Esophagus (tissue), 2 donors: Measurements from ENCODE around the gene CHN2. TPM values are rescaled to one million over a fixed set of nuclear protein-coding genes. Genes with fewer than 3 reads are reported as not detected.

ENCODE experiments used
- H3K27ac ChIP-seq, 2 donors: one replicate each; pipeline ENCODE4 v1.5.1; 2013; ENCODE audit warnings: low read depth in 2 of 2, mild to moderate bottlenecking in 2 of 2, inconsistent platforms in 1 of 2, low read length in 1 of 2, moderate library complexity in 1 of 2
- H3K27me3 ChIP-seq, 2 donors: one replicate each; pipeline ENCODE4 v1.6.1; 2013; ENCODE audit warnings: low read length in 2 of 2, control low read depth in 1 of 2, mild to moderate bottlenecking in 1 of 2; ENCODE audit not compliant: insufficient read depth in 2 of 2, control insufficient read depth in 1 of 2
- H3K36me3 ChIP-seq, 2 donors: one replicate each; pipeline ENCODE4 v1.6.1; 2013; ENCODE audit warnings: low read length in 1 of 2; ENCODE audit not compliant: control insufficient read depth in 2 of 2, insufficient read depth in 2 of 2
- H3K4me1 ChIP-seq, 2 donors: one replicate each; pipeline ENCODE4 v1.6.1; 2013; ENCODE audit warnings: low read length in 1 of 2; ENCODE audit not compliant: control insufficient read depth in 2 of 2, insufficient read depth in 2 of 2
- H3K4me3 ChIP-seq, 2 donors: one replicate each; pipeline ENCODE4 v1.5.1; 2013; ENCODE audit warnings: low read length in 2 of 2, mild to moderate bottlenecking in 2 of 2, low read depth in 1 of 2, moderate library complexity in 1 of 2
- H3K9me3 ChIP-seq, 2 donors: one replicate each; pipeline ENCODE4 v1.6.1; 2013; ENCODE audit warnings: mild to moderate bottlenecking in 2 of 2, low read depth in 1 of 2, low read length in 1 of 2, moderate library complexity in 1 of 2; ENCODE audit not compliant: control insufficient read depth in 2 of 2, insufficient read depth in 1 of 2
- whole genome bisulfite sequencing, 2 donors: extraction: QIAGEN DNeasy Blood & Tissue Kit; methylation state at CpG; one replicate each; pipeline ENCODE4 v1.1.7; 2013; 5-methylcytosine and 5-hydroxymethylcytosine counted together
- polyA plus RNA-seq, 2 donors: library from polyadenylated mRNA; stranded (reverse); fragments of 200-250 nt; gene quantifications; one replicate each; pipeline ENCODE4 v1.2.3, GENCODE V29; 2013
- donor health status: healthy with polysubstance abuse.
- donor health status: Bipolar disorder and iron deficiency.

The CHN2 gene
- polyA plus RNA-seq, 2 donors: 0.92 to 1.5 TPM

- H3K4me1 ChIP-seq: no peaks in the 10 kb centered on the region
- H3K27ac ChIP-seq: no peak overlapping the region
- H3K36me3 ChIP-seq: no peaks in the 10 kb centered on the region
- no peak overlapping the region for H3K4me3 ChIP-seq
- no peaks in the 10 kb centered on the region for H3K27me3 ChIP-seq
- WGBS, 2 donors: 89 to 93% methylated on average over 13 of the region's 13 CpGs
- H3K9me3 ChIP-seq: no peaks in the 10 kb centered on the region
Measured at GRCh38 chr7:29486191-29486700, 291.7 kb downstream of the CHN2 start.

DNA sequence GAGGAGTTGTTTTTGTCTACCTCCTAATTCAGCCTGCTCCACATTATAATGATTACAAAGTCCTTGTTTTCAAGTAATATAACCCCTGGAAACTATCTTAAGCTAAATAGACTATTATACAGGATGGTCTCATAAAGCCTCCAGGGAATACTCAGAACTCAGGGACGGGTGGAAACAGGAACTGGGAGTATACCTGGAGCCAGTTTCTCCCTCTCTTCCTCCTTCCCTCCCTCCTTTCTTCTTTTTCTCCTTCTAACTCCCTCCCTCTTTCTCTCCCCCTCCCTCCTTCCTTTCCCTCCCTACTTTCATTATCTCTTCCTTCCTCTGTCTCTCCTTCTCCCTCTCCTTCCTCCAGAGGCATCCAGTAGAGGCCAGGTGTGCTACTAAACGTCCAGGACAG, 292.8 kb downstream of the CHN2 start:
- Histone ChIP-seq H3K36me3 (no peaks in the 10 kb centered on the region), H3K9me3 (no peaks in the 10 kb centered on the region), H3K27me3 (no peaks in the 10 kb centered on the region), H3K4me3 (no peak overlapping the region), H3K27ac (no peak overlapping the region), H3K4me1 (no peaks in the 10 kb centered on the region)
- 21 to 38% methylated on average over 2 of the region's 2 CpGs for WGBS, 2 donors

GRCh38 chr7:29488203-29488970, 293.8 kb downstream of the CHN2 start:
- H3K4me3 ChIP-seq: no peak overlapping the region
- no peaks in the 10 kb centered on the region for H3K27me3 ChIP-seq
- no peak overlapping the region for H3K27ac ChIP-seq
- no peaks in the 10 kb centered on the region for H3K36me3 ChIP-seq
- no peaks in the 10 kb centered on the region for H3K9me3 ChIP-seq
- H3K4me1 ChIP-seq: no peaks in the 10 kb centered on the region
- 59 to 68% methylated on average over 8 of the region's 8 CpGs for WGBS, 2 donors

DNA sequence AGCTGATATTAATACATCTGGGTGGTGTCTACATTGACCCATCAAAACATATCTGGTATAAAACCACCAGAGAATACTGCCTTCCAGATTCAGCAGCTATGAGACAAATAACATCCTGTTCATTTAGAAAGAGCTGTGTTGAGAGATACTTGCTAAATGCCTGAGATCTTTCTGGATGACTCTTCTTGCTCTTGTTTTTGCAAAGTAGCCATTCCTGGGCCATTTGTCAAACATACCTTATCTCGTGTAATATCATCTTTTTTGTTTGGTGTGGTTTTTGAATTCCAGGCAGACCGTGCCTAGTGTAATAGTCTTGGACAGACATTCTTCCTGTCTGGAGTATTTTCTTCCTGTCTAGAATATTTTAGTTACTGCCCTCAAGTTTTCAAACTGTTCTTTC, 294.4 kb downstream of the CHN2 start:
- Histone ChIP-seq H3K27ac (no peak overlapping the region), H3K9me3 (no peaks in the 10 kb centered on the region), H3K4me3 (no peak overlapping the region), H3K27me3 (no peaks in the 10 kb centered on the region), H3K4me1 (no peaks in the 10 kb centered on the region), H3K36me3 (no peaks in the 10 kb centered on the region)
- WGBS, 2 donors: 36 to 37% methylated on average over 2 of the region's 2 CpGs

DNA sequence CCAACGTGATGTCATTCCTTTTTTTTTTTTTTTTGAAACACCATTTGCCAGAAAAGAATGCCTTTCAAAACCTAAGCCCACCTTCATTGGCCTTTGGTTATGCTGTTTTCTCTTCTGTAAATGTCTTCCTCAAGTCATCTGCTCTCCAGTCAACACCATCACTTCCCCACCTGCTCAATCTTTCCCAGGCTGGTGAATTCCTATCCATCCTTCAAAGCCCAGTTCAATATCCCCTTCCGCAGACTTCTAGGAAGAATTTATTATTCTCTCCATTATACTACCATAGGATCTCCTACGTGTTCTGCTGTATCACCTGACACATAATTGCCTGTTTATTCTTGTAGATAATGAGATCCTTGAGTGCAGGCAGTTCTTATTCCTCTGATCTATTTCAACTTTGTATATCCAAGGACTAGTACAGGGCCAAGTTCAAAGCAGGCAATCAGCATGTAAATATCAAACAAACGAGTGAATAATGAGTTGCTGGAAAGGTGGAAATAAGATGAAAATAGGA, 295.6 kb downstream of the CHN2 start:
- no peaks in the 10 kb centered on the region for H3K9me3 ChIP-seq
- no peaks in the 10 kb centered on the region for H3K27me3 ChIP-seq
- 77 to 78% methylated on average over 4 of the region's 4 CpGs for WGBS, 2 donors
- H3K4me3 ChIP-seq: no peak overlapping the region
- H3K36me3 ChIP-seq: no peaks in the 10 kb centered on the region
- H3K4me1 ChIP-seq: no peaks in the 10 kb centered on the region
- no peak overlapping the region for H3K27ac ChIP-seq

DNA sequence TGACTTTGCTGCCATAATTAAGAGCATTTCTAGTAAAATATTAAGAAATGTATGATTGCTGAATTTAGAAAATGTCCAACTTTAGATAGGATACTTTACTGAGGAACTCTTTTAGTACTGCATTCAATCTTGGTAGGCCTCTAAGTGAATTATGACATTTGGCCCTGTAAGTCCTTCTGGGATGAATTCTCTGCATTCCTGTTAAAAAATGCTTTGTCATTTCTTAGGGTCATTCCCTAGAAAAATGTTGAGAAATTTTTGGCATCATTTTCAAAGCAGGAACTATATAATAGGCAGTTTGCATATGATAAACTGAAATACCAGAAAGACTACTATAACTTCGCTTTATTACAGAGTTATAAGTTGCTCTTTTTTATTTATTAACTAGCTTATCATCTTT, 299.8 kb downstream of the CHN2 start:
- Histone ChIP-seq H3K36me3 (no peaks in the 10 kb centered on the region), H3K9me3 (no peaks in the 10 kb centered on the region), H3K27me3 (no peaks in the 10 kb centered on the region), H3K4me3 (no peak overlapping the region), H3K4me1 (no peaks in the 10 kb centered on the region), H3K27ac (no peak overlapping the region)
- 78 to 90% methylated on average over 1 of the region's 1 CpG for WGBS, 2 donors

DNA sequence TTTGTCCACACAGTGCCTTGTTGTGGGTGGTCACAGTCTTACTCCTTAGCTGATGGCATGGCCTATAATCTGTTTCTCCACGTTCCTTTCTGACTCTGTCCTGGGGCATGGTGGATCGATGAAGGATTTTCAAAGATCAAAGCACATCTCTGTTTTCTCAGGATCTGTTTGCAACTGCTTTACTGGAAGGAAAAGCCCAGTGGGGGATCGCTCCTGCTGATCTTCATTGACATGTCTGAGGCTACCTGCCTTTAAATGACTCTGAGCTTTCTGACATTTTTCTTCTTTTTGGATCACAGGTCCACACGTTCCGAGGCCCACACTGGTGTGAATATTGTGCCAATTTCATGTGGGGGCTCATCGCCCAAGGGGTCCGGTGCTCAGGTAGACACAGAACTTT, 301.1 kb downstream of the CHN2 start:
- no peaks in the 10 kb centered on the region for H3K9me3 ChIP-seq
- H3K27ac ChIP-seq: no peak overlapping the region
- H3K36me3 ChIP-seq: no peaks in the 10 kb centered on the region
- H3K27me3 ChIP-seq: no peaks in the 10 kb centered on the region
- WGBS, 2 donors: 85 to 90% methylated on average over 7 of the region's 7 CpGs
- no peaks in the 10 kb centered on the region for H3K4me1 ChIP-seq
- no peak overlapping the region for H3K4me3 ChIP-seq

GRCh38 chr7:29496355-29497020, 301.9 kb downstream of the CHN2 start:
- H3K4me3 ChIP-seq: no peak overlapping the region
- H3K27ac ChIP-seq: no peak overlapping the region
- no peaks in the 10 kb centered on the region for H3K36me3 ChIP-seq
- no peaks in the 10 kb centered on the region for H3K9me3 ChIP-seq
- 73 to 89% methylated on average over 1 of the region's 1 CpG for WGBS, 2 donors
- H3K4me1 ChIP-seq: no peaks in the 10 kb centered on the region
- H3K27me3 ChIP-seq: no peaks in the 10 kb centered on the region

DNA sequence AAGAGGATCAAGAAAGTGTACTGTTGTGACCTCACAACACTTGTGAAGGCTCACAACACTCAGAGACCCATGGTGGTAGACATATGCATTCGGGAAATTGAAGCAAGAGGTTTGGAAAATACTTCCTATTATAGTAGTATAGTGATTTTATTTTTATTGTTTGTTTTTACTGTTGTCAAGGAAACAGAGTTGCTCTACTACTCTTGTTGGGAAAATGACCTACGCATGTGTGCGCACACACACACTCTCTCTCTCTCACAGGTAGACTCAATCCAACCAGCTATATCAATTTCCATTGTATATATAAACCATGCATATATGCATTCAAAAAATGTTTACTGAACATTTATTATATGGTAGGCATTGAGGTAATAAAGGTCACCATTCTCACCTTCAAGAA, 305.4 kb downstream of the CHN2 start:
- no peaks in the 10 kb centered on the region for H3K4me1 ChIP-seq
- H3K36me3 ChIP-seq: no peaks in the 10 kb centered on the region
- H3K4me3 ChIP-seq: no peak overlapping the region
- WGBS, 2 donors: 90 to 91% methylated on average over 3 of the region's 3 CpGs
- H3K27ac ChIP-seq: no peak overlapping the region
- no peaks in the 10 kb centered on the region for H3K9me3 ChIP-seq
- H3K27me3 ChIP-seq: no peaks in the 10 kb centered on the region
